ENCODE results near the gene TMIGD3.
"Not testable (repeated sequence)": the region's sequence is repeated elsewhere in the genome, so short reads cannot be mapped to it uniquely, and the experiment has no call there.

TMIGD3 gene

DNA sequence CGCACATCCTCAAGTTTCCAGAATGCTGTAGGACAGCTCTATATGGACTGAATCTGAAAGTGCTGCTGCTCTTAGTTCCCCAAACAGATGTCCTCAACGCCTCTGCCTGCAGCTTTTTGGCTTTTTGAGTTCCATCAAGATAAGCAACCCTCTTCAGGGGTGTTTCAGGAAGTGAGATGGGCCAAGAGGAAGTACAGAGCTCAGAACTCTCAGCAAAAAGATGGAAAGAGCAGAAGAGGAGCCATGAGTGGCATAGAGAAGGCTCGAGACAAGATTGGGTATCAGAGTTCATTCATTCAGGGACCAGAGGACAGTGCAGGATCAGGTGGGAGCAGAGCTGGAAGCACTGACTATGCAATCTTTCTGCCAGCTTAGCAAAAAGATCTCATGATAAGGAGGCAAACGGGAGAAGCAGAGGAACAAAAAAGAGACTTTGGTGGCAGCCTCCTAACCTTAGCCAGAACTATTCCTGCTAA lies at the start of gene TMIGD3, which contains the start of gene ADORA3:
Gene TMIGD3 (minus strand): TSS at position 49 of the 476 bp plus-strand sequence. CDS start 279 bp downstream, outside the sequence.
Gene ADORA3 (minus strand): TSS at position 49 of the 476 bp plus-strand sequence. CDS start 279 bp downstream, outside the sequence.
- DNase-seq (ENCODE audit: low read depth) = no peak

DNA sequence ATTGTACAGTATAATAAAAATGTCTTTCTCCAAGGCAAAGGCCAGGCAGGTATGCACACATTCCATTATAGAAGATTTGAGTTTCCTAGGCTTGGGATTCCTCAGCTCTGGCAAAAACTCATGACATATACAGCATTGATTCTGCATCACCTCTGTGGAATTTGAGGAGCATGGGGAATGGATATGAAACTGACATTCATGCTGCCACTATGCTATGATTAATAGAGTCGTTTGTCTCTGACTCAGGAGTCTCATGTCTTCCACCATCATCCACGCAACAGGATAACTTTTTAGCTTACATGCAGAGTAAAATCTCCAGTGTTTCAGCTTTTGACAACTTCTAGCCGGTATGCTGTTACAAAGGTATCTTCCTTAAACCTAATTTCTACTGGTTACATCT lies 49.8 kb upstream of the TMIGD3 start:
- DNase-seq (ENCODE audit: low read depth) = no peak

DNA sequence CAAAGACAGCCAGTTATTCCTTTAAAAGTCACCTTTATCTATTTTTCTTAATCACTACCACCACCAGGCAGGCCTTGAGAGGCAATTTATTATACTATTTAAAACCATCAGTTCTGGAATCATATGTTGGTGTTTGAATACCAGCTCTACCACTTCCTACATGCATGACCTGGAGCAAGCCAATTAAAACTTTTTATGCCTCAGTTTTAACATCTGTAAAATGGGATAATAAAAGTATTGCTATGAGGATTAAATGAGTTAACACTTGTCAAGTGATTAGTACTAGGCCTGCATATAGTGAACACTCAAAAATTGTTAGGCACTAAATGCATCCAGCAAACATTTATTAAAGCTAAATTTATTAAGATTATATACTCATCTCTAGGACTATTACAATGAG lies 49.2 kb upstream of the TMIGD3 start:
- no peak for DNase-seq (ENCODE audit: low read depth)

DNA sequence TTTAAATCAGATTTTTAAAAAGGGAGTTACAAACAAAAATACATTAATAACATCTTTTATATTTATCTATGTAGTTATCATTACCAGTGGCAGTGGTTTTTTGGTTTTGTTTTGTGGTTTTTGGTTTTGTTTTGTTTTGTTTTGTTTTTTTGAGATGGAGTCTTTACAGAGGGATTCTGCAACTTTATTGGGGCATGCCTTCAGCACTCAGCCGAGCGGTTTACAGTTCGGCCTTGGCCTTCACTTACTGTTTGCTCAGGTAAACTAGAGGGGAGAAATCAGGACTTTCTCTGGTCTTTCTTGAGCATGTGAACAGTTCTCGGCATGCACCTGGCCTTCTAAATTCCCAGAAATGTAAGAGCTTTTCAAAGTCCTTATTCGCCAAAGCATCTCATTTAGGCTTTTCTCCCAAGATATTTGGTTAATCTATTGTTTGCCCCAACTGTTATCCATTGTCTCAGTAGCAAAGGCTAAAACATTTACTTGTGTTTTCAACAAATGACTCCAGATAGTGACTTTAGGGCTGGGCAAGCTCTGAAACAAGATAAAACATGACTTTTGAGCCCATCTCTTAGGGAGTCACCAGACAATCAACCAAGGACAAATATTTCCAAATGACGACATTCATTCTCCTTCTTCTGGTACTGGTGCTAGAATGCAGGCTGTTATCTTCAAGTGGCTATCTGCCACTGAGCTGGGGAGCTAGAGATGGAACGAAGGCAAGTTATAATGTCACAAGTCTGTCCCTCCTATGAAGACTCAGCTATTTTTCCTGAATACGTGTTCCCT lies 48.4 kb upstream of the TMIGD3 start:
- DNase-seq (ENCODE audit: low read depth) = no peak

DNA sequence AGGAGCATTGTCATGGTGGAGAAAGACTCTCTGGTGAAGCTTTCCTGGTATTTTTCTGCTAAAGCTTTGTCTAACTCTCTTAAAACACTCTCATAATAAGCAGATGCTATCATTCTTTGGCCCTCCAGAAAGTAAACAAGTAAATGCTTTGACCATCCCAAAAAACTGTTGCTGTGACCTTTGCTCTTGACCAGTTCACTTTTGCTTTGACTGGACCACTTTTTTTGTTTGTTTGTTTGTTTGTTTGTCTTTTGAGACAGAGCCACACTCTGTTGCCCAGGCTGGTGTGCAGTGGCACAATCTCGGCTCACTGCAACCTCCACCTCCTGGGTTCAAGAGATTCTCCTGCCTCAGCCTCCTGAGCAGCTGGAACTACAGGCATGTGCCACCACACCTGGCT lies 44.4 kb upstream of the TMIGD3 start:
- DNase-seq (ENCODE audit: low read depth) = not testable (repeated sequence)

DNA sequence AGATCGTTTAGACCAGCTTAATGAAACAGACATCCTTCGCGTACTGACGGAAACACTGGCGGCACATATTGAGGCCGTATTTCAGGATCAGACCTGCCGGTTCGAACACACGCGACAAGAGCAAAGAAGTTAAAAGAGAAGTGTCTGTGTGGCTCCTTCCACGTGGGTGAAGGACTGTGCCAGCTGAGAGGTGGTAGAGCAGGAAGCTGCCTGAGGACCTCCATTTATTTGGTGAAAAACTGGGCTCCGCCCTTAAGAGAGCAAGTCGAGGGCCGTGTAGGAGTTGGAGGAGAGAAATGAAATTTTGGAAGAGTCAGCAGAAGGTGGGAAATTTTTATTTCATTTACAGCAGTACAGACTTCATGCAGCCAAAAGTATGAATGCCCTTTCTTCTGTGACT lies 38.8 kb upstream of the TMIGD3 start:
- no peak for DNase-seq (ENCODE audit: low read depth)

DNA sequence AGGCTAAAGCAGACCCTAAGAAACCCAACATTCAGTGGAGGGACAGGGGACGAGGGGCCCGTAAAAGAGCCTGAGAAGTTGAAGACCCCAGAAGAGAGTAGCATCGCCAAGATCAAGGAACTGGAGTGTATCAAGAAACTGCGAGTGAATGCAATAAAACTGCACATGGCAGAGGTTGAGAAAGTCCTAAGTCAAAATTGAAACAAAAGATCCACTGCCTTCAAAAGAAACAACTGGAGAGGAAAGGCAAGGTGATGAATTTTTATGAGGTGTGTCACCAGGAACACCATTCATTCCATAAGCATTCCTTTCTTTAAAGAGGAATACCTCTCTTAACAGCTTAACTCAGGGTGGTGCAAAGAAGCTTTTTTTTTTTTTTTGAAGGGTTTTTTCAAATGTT lies 38.3 kb upstream of the TMIGD3 start:
- no peak for DNase-seq (ENCODE audit: low read depth)

DNA sequence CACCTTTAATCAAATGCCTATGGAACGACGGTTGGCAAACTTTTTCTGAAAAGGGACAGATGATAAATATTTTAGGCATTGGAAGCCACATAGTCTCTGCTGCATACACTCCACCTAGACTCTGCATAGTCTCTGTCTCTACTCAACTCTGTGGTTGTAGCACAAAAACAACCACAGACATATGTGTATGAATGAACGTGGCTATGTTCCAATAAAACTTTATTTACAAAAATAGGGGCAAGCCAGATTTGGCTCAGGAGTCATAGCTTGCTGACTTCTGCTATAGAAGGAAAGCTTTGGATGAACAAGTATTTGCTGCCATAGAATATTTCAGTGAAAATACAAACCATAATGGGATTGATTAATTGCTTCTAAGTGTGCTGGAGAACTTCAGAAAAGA lies 37.5 kb upstream of the TMIGD3 start:
- no peak for DNase-seq (ENCODE audit: low read depth)

DNA sequence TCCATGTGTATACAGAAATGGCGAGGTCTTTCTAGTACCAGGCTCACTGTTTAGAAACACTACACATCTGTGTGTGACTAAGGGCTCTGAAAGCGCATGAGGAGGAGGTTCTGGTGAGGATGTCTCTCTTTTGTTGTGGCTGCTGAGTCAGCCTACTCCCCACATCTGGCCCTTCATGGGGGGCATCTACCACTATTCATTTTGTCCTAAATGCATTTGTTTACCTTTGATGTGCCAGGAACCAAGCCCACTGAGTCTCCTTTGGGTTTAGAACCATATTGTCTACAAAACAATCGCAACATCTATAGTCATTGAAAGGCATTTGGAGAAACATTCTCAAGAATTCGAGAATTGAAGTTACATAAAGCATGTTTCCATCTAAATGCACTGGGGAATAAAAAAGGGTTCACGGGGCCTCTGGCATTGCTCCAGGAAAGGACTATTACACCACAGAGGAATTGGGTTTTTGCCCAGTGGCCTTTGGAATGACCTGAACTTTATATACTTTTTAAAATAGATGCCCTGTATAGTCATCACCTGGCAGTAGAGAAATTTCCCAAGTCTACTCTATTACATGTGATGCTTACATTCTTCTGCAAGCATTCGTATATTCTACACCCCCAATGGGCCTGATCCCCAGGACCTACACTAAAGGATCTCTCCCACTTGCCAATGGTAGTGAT lies 35.1 kb upstream of the TMIGD3 start:
- DNase-seq (ENCODE audit: low read depth) = no peak

DNA sequence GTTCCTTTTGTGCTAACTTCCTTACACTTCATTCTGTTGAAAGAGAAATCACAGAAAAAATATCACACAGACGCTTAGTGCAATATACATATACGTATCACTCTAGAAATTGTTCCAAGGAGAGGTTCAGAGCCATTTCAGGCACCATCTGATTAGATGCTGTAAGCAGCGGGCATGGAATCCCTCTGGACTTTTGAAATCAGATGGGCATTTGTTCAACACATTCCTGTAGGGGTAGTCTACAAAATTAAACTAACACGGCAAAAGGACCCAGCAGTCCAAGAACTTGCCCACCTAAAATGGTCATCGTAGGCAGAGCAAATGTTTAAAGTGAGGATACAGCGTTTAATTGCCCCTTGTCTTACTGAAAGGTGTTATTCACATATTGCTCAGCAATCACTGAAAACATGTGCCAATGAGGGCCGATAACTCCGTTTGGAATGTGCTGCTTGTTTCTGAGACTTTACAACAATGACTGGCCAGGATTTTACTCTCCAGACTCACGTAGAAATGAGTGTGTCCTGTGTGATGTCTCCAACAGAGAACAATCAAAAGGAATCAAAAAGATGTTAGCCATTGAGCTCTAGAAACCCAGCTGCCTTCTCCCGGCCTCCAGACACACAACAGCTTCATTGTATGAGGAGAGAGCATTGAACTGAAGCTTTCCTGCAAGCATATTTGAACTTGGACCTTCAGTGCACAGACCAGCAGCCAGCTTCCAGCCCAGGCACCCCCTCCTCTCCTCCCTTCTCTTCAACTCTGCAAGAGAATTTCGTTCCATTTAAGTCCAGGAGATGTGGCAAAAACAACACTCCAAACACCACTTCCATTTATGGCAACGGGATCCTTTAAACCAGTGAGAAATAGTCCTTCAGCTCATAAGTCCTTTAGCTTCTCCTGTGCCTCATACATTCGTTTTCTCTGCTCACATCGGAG lies 32.1 kb upstream of the TMIGD3 start:
- no peak for DNase-seq (ENCODE audit: low read depth)

DNA sequence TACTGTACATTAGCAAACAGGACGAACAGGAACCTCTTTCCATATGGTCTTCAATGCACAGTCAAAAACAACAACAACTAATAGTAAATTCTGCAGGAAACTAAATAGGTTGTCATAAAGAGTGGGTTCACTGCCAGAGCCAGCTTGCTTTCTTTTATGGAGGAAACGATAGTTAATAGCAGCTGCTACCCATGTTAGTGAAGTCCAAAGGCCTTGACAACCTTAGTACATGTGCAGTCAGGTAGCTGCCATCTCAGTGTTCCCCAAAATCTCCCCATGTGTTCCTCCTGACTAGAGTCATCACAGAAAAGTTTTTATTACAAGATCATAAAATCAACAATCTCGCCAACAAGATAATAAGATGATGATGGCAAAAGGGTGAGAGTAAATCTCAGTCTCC lies 16.6 kb upstream of the TMIGD3 start:
- DNase-seq (ENCODE audit: low read depth) = no peak

DNA sequence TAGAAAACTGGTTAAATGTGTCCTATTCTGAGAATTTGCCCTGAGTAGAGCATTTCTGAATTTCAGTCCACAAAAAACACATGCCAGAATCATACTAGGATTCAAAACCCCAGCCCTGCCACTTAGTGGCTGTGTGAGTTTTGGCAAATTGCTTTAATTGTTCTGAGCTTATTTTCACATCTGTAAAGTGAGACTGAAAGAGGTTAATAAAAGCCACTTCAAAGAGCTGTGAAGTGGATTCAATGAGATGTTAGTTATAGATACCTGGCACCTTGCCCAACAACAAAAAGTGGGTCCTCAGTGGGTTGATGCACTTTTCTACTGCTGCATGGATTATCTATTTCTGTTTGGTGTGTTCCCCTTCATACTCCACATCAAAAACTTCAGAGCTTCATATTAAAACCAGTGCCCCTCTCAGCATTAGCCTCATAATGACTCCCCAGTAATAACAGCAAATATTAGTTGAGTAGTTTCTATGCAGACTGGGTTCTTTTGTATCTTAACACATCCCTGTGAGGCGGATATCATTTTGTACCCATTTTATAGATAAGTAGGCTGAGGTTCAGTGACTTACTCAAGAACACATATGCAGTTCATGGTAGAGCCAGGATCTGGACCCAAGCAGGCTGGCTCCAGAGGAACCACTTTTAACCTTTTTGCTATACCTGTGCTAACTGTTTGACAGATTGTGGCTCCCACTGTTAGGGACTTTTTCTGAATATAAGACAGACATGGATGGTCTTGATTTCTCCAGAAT lies 14.2 kb upstream of the TMIGD3 start:
- no peak for DNase-seq (ENCODE audit: low read depth)

DNA sequence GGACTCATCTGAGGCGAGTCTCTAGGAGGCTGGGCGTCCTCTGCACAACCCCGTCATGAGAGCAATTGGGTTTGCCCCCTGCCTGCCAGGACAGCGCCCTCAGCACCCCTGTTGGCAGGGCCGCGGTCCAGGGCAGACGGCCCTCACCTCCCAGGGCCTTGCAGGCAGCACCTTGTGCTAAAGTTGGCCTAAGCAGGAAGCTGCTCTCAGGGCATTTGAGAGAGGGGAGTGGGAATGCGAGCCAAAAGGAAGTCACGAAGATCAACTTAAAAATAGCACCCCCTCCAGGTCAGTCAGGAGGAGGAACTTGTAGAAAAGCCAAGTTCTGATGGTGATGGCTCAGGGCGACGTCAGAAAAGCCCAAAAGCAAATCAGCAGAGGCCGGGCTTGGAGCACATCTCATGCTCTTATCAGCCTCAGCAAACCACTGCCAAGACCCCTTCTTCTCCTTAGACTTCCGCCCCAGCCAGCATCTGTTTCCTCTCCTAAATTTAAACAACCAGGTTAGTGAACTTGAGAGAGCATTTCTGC lies 12.6 kb upstream of the TMIGD3 start:
- DNase-seq (ENCODE audit: low read depth) = no peak

DNA sequence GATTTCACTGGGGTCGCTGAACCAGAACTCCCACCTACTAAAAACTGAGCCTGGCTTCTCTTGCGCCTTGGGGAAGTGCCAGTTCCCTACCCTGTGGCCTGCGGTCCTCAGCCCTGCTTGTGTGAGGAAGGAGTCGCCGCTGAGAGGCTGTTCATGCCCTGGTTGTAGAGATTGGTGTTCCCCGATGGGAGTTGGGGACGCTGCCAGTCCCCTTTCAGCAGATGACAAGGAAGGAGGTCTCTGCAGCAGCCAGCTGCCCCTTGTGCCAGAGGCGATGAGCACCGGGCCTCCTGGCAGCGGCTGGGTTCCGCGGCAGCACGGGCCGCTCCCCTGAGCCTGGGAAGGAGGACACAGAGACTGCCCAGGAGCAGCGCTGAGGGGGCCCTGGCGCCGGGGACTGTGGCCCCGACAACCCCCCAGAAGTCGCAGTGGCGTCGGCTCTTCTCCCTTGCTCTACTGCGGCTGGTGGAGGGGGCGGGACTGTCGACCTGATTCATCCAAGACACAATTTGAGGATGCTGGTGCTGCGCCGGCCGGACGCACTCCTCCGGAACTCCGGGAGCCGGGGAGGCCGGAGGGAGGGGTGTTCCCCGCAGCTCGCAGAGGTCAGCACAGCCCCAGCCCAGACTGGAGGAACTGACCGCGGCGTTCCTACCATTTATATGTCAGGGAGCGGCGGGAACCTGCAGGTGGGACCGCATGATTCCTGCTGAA lies 12.0 kb upstream of the TMIGD3 start:
- no peak for DNase-seq (ENCODE audit: low read depth)

DNA sequence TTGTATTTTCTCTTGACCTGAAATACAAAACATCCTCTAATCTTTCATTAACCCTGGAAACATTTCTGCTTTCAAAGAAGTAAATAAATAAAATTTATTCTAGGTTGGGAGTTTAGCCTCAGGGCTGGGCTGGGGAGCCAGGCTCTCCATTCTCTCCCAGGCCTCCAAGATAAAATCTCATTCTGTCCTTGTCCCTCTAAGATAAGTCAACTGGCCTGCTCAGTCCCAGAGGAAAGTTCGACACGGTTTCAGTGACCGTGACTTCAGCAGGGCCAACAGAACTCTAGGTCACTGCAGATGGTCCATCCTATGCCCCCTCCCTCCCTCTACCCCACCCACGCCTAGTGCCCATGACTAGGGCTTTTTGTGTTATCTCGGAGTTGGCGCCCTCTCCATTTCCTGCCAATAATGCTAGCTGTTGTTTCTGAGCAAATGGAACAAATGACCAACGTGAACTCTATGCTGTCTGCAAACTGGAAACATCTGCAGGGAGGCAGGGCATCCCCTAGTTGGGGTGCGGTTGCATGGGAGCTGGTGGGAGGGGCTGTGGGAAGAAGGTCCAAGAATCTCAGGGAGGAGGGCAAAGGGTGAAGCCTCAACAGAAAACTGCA lies 10.1 kb upstream of the TMIGD3 start:
- DNase-seq (ENCODE audit: low read depth) = no peak

DNA sequence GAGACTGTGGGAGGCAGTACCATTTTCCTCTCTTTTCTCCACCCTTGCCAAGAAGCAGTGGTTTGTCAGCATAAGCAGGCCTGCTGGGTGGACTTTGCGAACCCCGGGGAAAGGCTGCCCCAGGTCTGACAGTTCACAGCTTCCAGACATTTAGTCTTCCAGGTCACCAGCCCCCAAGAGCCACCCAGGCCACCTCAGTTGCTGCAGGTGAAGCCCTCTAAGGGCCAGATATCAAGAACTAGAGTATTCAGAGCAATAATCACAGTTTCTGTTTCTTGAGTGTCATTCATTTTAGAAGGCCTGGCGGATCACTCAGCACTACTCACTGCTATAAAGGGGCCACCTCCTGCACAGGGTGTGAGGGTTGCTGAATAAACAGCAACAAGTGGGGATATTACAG lies 9.5 kb upstream of the TMIGD3 start:
- DNase-seq (ENCODE audit: low read depth) = no peak

DNA sequence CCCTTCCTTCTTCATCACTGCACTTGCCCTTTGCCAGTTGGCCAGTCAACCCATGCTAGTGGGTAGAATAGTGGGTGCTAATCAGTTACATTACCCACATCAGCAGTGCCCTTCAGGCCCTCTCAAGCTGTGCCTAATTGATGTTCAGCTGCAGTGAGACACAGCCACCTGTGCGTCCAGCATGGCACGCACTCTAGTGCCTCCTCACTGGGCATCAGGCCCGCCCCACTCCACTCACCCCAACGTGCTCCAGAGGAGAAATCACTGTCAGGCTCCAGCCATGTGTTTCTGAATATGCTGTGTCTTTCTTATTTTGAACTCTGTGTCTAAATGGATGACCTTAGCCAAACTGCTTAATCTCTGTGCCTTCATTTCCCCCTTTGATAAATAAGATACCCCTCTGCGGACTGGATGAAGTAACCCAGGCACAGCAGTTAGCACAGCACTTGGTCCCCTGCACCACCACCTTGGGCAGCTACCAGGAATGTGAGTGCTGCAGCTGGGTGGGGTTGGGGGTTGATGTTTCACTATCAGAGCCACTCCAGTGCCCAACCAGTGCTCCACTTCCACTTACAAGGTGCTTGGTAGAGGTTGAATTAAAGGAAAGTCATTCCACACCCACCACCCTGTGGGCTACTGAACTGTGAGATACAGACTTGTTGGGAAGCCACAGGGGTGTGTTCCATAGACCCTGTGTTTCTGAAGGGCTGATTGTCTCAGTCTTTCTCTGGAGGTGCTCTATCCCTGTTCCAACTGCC lies 8.9 kb upstream of the TMIGD3 start:
- no peak for DNase-seq (ENCODE audit: low read depth)

DNA sequence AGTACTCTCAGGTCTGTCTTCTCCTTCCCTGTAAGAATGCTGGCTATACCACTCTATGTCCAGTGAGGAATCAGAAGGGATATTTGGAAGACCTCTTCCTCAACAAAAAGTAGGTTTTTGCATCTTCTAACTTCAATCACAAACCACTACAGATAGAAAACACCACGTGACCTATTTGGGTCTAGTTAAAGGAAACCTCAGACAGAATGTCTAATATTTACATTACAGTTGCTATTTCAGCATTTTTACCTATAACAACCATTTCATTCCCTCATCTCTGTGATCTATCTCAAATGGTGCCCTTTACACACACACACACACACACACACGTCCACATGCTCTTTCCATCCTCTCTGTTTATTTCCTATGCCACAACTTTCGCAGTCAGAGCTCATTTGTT lies 7.9 kb upstream of the TMIGD3 start:
- DNase-seq (ENCODE audit: low read depth) = no peak

DNA sequence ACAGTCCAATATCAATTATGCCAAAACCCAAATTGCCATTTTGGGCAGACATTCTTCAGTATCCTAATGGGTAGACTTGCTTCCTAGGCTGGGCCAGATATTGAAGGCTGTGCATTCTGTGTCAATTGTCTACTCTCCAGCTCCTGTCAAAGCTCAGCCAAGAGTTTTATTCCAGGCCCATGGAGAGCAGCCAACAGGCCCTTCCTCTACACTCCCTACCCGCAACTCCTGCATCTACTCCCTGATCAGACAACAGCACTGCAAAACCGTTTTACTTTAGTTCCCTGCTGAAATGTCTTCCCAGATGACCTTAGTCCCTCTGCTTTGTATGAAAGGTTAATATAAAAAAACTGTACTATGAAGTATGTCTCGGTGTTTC lies 6.6 kb upstream of the TMIGD3 start:
- DNase-seq (ENCODE audit: low read depth) = no peak
